Measurements from ENCODE around the gene FBXL16. TPM values are rescaled to one million over a fixed set of nuclear protein-coding genes. Genes with fewer than 3 reads are reported as not detected.

Gene FBXL16
- total and polyA plus RNA-seq, 2 of the 13 experiments (the other 11 are each of a cell fraction or from before 2014, with no cell fraction given), result 0.22 to 2.0 TPM

DNA sequence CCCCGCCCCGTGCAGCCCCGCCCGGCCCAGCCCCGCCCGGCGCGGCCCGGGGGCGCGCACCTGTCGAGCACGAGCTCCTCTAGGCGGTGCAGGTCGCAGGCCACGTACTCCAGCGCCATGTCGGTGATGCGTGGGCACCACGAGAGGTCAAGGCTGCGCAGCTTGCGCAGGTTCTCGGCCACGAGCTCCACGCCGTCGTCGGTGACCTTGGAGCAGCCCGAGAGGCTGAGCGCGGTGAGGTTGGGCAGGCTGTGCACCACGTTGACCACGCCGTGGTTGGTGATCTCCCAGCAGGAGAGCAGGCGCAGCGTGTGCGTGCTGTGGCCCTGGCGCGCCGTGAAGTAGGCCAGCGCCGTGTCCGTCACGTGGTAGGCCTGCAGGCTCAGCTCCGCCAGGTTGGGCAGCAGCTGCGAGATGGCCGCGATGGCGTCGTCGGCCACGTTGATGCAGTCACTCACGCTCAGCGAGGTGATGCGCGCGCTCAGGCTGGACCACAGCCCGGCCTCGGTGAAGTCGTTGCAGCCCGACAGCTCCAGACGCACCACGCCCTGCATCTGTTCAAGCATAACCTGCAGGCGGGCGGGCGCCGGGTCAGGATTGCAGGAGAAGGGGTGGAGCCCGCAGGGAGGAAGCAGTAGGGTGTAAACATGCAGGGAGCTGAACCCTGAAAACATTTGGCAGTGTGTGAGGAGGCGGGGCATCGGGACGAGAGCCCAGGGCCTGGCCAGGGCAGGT is 10.1 kb downstream of the FBXL16 start (continued):
- TF ChIP-seq, protein P1, sequence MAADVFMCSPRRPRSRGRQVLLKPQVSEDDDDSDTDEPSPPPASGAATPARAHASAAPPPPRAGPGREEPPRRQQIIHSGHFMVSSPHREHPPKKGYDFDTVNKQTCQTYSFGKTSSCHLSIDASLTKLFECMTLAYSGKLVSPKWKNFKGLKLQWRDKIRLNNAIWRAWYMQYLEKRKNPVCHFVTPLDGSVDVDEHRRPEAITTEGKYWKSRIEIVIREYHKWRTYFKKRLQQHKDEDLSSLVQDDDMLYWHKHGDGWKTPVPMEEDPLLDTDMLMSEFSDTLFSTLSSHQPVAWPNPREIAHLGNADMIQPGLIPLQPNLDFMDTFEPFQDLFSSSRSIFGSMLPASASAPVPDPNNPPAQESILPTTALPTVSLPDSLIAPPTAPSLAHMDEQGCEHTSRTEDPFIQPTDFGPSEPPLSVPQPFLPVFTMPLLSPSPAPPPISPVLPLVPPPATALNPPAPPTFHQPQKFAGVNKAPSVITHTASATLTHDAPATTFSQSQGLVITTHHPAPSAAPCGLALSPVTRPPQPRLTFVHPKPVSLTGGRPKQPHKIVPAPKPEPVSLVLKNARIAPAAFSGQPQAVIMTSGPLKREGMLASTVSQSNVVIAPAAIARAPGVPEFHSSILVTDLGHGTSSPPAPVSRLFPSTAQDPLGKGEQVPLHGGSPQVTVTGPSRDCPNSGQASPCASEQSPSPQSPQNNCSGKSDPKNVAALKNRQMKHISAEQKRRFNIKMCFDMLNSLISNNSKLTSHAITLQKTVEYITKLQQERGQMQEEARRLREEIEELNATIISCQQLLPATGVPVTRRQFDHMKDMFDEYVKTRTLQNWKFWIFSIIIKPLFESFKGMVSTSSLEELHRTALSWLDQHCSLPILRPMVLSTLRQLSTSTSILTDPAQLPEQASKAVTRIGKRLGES (CRISPR knock-in tag; IDR thresholded peaks at IDR 0.05; ENCODE audit: borderline replicate concordance), result no peak
- TF ChIP-seq NRL (CRISPR knock-in tag; IDR thresholded peaks at IDR 0.05; ENCODE audit: borderline replicate concordance) (no peak), FOSL1 (CRISPR knock-in tag; IDR thresholded peaks at IDR 0.05; ENCODE audit: borderline replicate concordance) (no peak), CENPX (CRISPR knock-in tag; IDR thresholded peaks at IDR 0.05) (no peak), ZFX (CRISPR knock-in tag; IDR thresholded peaks at IDR 0.05; ENCODE audit: low read depth) (peak; percentile 79), SP1 (IDR thresholded peaks at IDR 0.05) (no peak), SP1 (CRISPR knock-in tag; IDR thresholded peaks at IDR 0.05) (0 out of 2 replicates have a peak, but pooled peaks have one; percentile 37), ZNF768 (CRISPR knock-in tag; IDR thresholded peaks at IDR 0.05) (peak; percentile 77; the same call in 1 of the 2 replicates), ZNF446 (CRISPR knock-in tag; IDR thresholded peaks at IDR 0.05) (no peak), ZSCAN21 (CRISPR knock-in tag; IDR thresholded peaks at IDR 0.05; ENCODE audit: borderline replicate concordance) (peak; percentile 90), ZNF432 (CRISPR knock-in tag; IDR thresholded peaks at IDR 0.05; ENCODE audit: borderline replicate concordance) (no peak), RAD21 (CRISPR knock-in tag; IDR thresholded peaks at IDR 0.05) (no peak), PRMT3 (CRISPR knock-in tag; IDR thresholded peaks at IDR 0.05; ENCODE audit: borderline replicate concordance, low read depth) (no peak), ZNF7 (CRISPR knock-in tag; IDR thresholded peaks at IDR 0.05) (no peak), YY1 (IDR thresholded peaks at IDR 0.05; ENCODE audit: insufficient read depth, insufficient replicate concordance, low read depth, low read length) (peak; percentile 15), ZFYVE20 (CRISPR knock-in tag; IDR thresholded peaks at IDR 0.05; ENCODE audit: borderline replicate concordance, low read depth) (peak; percentile 85; the same call in 1 of the 2 replicates), ATM (IDR thresholded peaks at IDR 0.05; ENCODE audit: borderline replicate concordance) (no peak)
- TF ChIP-seq, protein P2, sequence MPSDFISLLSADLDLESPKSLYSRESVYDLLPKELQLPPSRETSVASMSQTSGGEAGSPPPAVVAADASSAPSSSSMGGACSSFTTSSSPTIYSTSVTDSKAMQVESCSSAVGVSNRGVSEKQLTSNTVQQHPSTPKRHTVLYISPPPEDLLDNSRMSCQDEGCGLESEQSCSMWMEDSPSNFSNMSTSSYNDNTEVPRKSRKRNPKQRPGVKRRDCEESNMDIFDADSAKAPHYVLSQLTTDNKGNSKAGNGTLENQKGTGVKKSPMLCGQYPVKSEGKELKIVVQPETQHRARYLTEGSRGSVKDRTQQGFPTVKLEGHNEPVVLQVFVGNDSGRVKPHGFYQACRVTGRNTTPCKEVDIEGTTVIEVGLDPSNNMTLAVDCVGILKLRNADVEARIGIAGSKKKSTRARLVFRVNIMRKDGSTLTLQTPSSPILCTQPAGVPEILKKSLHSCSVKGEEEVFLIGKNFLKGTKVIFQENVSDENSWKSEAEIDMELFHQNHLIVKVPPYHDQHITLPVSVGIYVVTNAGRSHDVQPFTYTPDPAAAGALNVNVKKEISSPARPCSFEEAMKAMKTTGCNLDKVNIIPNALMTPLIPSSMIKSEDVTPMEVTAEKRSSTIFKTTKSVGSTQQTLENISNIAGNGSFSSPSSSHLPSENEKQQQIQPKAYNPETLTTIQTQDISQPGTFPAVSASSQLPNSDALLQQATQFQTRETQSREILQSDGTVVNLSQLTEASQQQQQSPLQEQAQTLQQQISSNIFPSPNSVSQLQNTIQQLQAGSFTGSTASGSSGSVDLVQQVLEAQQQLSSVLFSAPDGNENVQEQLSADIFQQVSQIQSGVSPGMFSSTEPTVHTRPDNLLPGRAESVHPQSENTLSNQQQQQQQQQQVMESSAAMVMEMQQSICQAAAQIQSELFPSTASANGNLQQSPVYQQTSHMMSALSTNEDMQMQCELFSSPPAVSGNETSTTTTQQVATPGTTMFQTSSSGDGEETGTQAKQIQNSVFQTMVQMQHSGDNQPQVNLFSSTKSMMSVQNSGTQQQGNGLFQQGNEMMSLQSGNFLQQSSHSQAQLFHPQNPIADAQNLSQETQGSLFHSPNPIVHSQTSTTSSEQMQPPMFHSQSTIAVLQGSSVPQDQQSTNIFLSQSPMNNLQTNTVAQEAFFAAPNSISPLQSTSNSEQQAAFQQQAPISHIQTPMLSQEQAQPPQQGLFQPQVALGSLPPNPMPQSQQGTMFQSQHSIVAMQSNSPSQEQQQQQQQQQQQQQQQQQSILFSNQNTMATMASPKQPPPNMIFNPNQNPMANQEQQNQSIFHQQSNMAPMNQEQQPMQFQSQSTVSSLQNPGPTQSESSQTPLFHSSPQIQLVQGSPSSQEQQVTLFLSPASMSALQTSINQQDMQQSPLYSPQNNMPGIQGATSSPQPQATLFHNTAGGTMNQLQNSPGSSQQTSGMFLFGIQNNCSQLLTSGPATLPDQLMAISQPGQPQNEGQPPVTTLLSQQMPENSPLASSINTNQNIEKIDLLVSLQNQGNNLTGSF (CRISPR knock-in tag; IDR thresholded peaks at IDR 0.05), result no peak
- TF ChIP-seq, protein P3, sequence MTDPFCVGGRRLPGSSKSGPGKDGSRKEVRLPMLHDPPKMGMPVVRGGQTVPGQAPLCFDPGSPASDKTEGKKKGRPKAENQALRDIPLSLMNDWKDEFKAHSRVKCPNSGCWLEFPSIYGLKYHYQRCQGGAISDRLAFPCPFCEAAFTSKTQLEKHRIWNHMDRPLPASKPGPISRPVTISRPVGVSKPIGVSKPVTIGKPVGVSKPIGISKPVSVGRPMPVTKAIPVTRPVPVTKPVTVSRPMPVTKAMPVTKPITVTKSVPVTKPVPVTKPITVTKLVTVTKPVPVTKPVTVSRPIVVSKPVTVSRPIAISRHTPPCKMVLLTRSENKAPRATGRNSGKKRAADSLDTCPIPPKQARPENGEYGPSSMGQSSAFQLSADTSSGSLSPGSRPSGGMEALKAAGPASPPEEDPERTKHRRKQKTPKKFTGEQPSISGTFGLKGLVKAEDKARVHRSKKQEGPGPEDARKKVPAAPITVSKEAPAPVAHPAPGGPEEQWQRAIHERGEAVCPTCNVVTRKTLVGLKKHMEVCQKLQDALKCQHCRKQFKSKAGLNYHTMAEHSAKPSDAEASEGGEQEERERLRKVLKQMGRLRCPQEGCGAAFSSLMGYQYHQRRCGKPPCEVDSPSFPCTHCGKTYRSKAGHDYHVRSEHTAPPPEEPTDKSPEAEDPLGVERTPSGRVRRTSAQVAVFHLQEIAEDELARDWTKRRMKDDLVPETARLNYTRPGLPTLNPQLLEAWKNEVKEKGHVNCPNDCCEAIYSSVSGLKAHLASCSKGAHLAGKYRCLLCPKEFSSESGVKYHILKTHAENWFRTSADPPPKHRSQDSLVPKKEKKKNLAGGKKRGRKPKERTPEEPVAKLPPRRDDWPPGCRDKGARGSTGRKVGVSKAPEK (CRISPR knock-in tag; IDR thresholded peaks at IDR 0.05; ENCODE audit: borderline replicate concordance), result no peak
